Putamen (tissue), 1 donor: ENCODE measurements around the gene VWF.
"Not testable (repeated sequence)": the region's sequence is repeated elsewhere in the genome, so short reads cannot be mapped to it uniquely, and the experiment has no call there.

Experiments
- DNase-seq: peaks from one replicate; pipeline ENCODE4 v3.0.0-alpha.2; 2016; ENCODE audit warnings: low spot score

The VWF gene

GRCh38 chr12:6145564-6145963, 21.1 kb upstream of the VWF start:
- no peak for DNase-seq

GRCh38 chr12:6143303-6143675, 18.8 kb upstream of the VWF start:
- no peak for DNase-seq

GRCh38 chr12:6142368-6143302, 18.2 kb upstream of the VWF start:
- DNase-seq = not testable (repeated sequence)

- not testable (repeated sequence) for DNase-seq
Observed at GRCh38 chr12:6141731-6142367, 17.4 kb upstream of the VWF start.

GRCh38 chr12:6140651-6141447, 16.4 kb upstream of the VWF start:
- DNase-seq = peak; percentile 61

- no peak for DNase-seq
Observed at GRCh38 chr12:6135071-6135470, 10.6 kb upstream of the VWF start.

- DNase-seq = no peak
Observed at GRCh38 chr12:6133642-6134041, 9.2 kb upstream of the VWF start.

GRCh38 chr12:6132496-6132895, 8.0 kb upstream of the VWF start:
- no peak for DNase-seq

GRCh38 chr12:6125310-6125608, 789 bp upstream of the VWF start:
- DNase-seq = no peak

- DNase-seq = no peak
Observed at GRCh38 chr12:6123258-6123657, 1.2 kb downstream of the VWF start.

GRCh38 chr12:6122201-6122600, 2.3 kb downstream of the VWF start:
- DNase-seq = no peak

GRCh38 chr12:6120796-6121473, 3.5 kb downstream of the VWF start:
- no peak for DNase-seq

- no peak for DNase-seq
Observed at GRCh38 chr12:6118891-6119568, 5.4 kb downstream of the VWF start.

GRCh38 chr12:6116471-6117021, 7.9 kb downstream of the VWF start:
- no peak for DNase-seq

GRCh38 chr12:6115389-6115788, 9.1 kb downstream of the VWF start:
- no peak for DNase-seq

- DNase-seq = no peak
Observed at GRCh38 chr12:6114476-6114870, 10.0 kb downstream of the VWF start.

GRCh38 chr12:6113691-6114475, 10.6 kb downstream of the VWF start:
- no peak for DNase-seq

- no peak for DNase-seq
Observed at GRCh38 chr12:6112004-6112403, 12.5 kb downstream of the VWF start.

GRCh38 chr12:6110006-6110405, 14.5 kb downstream of the VWF start:
- no peak for DNase-seq

GRCh38 chr12:6106218-6106617, 18.3 kb downstream of the VWF start:
- no peak for DNase-seq

GRCh38 chr12:6104842-6105241, 19.6 kb downstream of the VWF start:
- DNase-seq = no peak
